Esophagus squamous epithelium (tissue), 5 donors: ENCODE data around the gene IL20RA. TPM values are rescaled to one million over a fixed set of nuclear protein-coding genes. Genes with fewer than 3 reads are reported as not detected.
A peak's percentile ranks its signal among the peaks of the same experiment; 100 is the strongest.

ENCODE experiments used
- DNase-seq: peaks from one replicate; lab custom pipeline; 2025; lab: John Stamatoyannopoulos, UW
- H3K27ac ChIP-seq, 4 donors: fragments of 200-600 bp; sonication (generic); one replicate each; pipeline ENCODE4 v1.5.1; 2016 to 2019; ENCODE audit warnings: mild to moderate bottlenecking in 1 of 4
- H3K27me3 ChIP-seq, 4 donors: fragments of 200-600 bp; sonication (generic); 1 replicate in 3 of 4; 2 replicates in 1 of 4; pipeline versions ENCODE4 v1.5.1 to v1.6.0; 2017 to 2021; ENCODE audit warnings: antibody characterized with exemption in 1 of 4
- H3K36me3 ChIP-seq, 3 donors: fragments of 200-600 bp; sonication (generic); one replicate each; pipeline ENCODE4 v1.5.1; 2016 to 2019
- H3K4me1 ChIP-seq, 3 donors: fragments of 200-600 bp; sonication (generic); one replicate each; pipeline ENCODE4 v1.5.1; 2017 to 2019
- H3K4me3 ChIP-seq, 4 donors: fragments of 200-600 bp; sonication (generic); 1 replicate in 3 of 4; 2 replicates in 1 of 4; pipeline ENCODE4 v1.5.1; 2016 to 2019; ENCODE audit warnings: mild to moderate bottlenecking in 2 of 4, moderate library complexity in 1 of 4
- H3K9me3 ChIP-seq, 3 donors: fragments of 200-600 bp; sonication (generic); one replicate each; pipeline ENCODE4 v1.5.1; 2016 to 2019
- CTCF ChIP-seq, 6 experiments: fragments of 450-650 bp in 4 of 6; fragments of 200-600 bp in 2 of 6; sonication (generic) in 2 of 6; IDR thresholded peaks; one replicate each; pipeline ENCODE4 v1.5.1; 2016 to 2019; ENCODE audit warnings: antibody characterized with exemption in 6 of 6, mild to moderate bottlenecking in 4 of 6, moderate library complexity in 4 of 6
- POLR2A ChIP-seq, 4 donors: fragments of 450-650 bp; IDR thresholded peaks; one replicate each; pipeline ENCODE4 v1.6.1; 2017; ENCODE audit warnings: antibody characterized with exemption in 4 of 4, mild to moderate bottlenecking in 4 of 4, moderate library complexity in 3 of 4
- WGBS, 2 donors: methylation state at CpG; one replicate each; pipeline ENCODE4 v1.1.5; 2018; 5-methylcytosine and 5-hydroxymethylcytosine counted together
- intact Hi-C: fragments of 100-400 bp; cut with DNase I; formaldehyde crosslinking; loops from one replicate; pipeline ENCODE4 v1.15.0; 2022
- total RNA-seq, 4 donors: library from RNA; depleted of rRNA; stranded (reverse); fragments of >200 nt; gene quantifications; one replicate each; pipeline ENCODE4 v1.1.0, GENCODE V29; 2016
- donor health status: DM: yes; HTN: yes; CAD: no.

IL20RA gene
- total RNA-seq, 4 donors from 2014 or later: 11.1 to 20.7 (median 13.1) TPM

- DNase-seq: no peak
- WGBS, 2 donors: 44 to 49% methylated on average over 7 to 8 of the region's 8 CpGs
- Histone ChIP-seq H3K4me1 (peaks cover 13 to 58% (median 15%) of the 10 kb centered on the region in 3 donors), H3K9me3 (no peaks in the 10 kb centered on the region), H3K4me3 (no peak overlapping the region), H3K36me3 (no peaks in the 10 kb centered on the region), H3K27ac (peak overlapping the region; percentile 64 to 84 (median 78)), H3K27me3 (no peaks in the 10 kb centered on the region)
- no peak for TF ChIP-seq POLR2A (IDR thresholded peaks at IDR 0.05)
- TF ChIP-seq CTCF (IDR thresholded peaks at IDR 0.05): no peak
- intact Hi-C loops: no loop called here
These were observed 18.7 kb downstream of the IL20RA start for GRCh38 chr6:137025786-137026730.

- DNase-seq: no peak
- intact Hi-C loops: no loop called here
- 78 to 81% methylated on average over 3 of the region's 3 CpGs for WGBS, 2 donors
- no peak overlapping the region for H3K4me3 ChIP-seq
- H3K4me1 ChIP-seq: peaks cover 13 to 63% (median 15%) of the 10 kb centered on the region in 3 donors
- no peaks in the 10 kb centered on the region for H3K9me3 ChIP-seq
- peak overlapping the region; percentile 64 to 84 (median 78) for H3K27ac ChIP-seq
- TF ChIP-seq CTCF (IDR thresholded peaks at IDR 0.05): no peak
- no peak for TF ChIP-seq POLR2A (IDR thresholded peaks at IDR 0.05)
- no peaks in the 10 kb centered on the region for H3K36me3 ChIP-seq
- no peaks in the 10 kb centered on the region for H3K27me3 ChIP-seq
These were observed 20.4 kb downstream of the IL20RA start for GRCh38 chr6:137024237-137024990.

GRCh38 chr6:137020776-137021175, 24.0 kb downstream of the IL20RA start:
- DNase-seq: no peak
- 26 to 31% methylated on average over 4 of the region's 4 CpGs for WGBS, 2 donors
- no peaks in the 10 kb centered on the region for H3K9me3 ChIP-seq
- intact Hi-C loops: no loop called here
- peaks cover 2 to 53% (median 4%) of the 10 kb centered on the region in 3 donors for H3K4me1 ChIP-seq
- H3K4me3 ChIP-seq: no peak overlapping the region
- no peak for TF ChIP-seq CTCF (IDR thresholded peaks at IDR 0.05)
- TF ChIP-seq POLR2A (IDR thresholded peaks at IDR 0.05): no peak
- H3K36me3 ChIP-seq: no peaks in the 10 kb centered on the region
- H3K27ac ChIP-seq: no peak overlapping the region
- peaks cover 0 to 3% (median 0%) of the 10 kb centered on the region in 4 donors for H3K27me3 ChIP-seq

GRCh38 chr6:137019476-137020272, 25.1 kb downstream of the IL20RA start:
- intact Hi-C loops: no loop called here
- no peaks in the 10 kb centered on the region for H3K9me3 ChIP-seq
- H3K27ac ChIP-seq: no peak overlapping the region
- H3K4me3 ChIP-seq: no peak overlapping the region
- H3K4me1 ChIP-seq: peaks cover 0 to 42% (median 0%) of the 10 kb centered on the region in 3 donors
- DNase-seq: no peak
- TF ChIP-seq POLR2A (IDR thresholded peaks at IDR 0.05) (no peak), CTCF (IDR thresholded peaks at IDR 0.05) (no peak)
- 41 to 55% methylated on average over 4 of the region's 4 CpGs for WGBS, 2 donors
- peaks cover 0 to 4% (median 0%) of the 10 kb centered on the region in 4 donors for H3K27me3 ChIP-seq
- H3K36me3 ChIP-seq: no peaks in the 10 kb centered on the region
